Endothelial cell of umbilical vein (primary cell): ENCODE measurements around the gene SRSF6. TPM values are rescaled to one million over a fixed set of nuclear protein-coding genes. Genes with fewer than 3 reads are reported as not detected.

Experiments used
- BruUV-seq: library from RNA; stranded (reverse); fragments of 400-500 nt; replicated peaks from 2 replicates; lab custom pipeline; 2021; lab: Mats Ljungman, UMichigan
- CTCF ChIA-PET: fragments of 300-600, 350-600 bp; sonication (Branson Sonifier 250); formaldehyde crosslinking; loops from one replicate; lab custom pipeline; 2021; ENCODE audit warnings: antibody characterized with exemption, inconsistent platforms; lab: Charles Lee
- POLR2A ChIA-PET: fragments of 300-600, 350-600 bp; sonication (Branson Sonifier 250); formaldehyde crosslinking; loops from one replicate; lab custom pipeline; 2021; ENCODE audit warnings: antibody characterized with exemption, inconsistent platforms; lab: Charles Lee
- DNase-seq: peaks from one replicate; pipeline ENCODE4 v3.0.0-alpha.2; 2011; ENCODE audit warnings: low read depth, low spot score
- FAIRE-seq: peaks from 2 replicates; lab custom pipeline; 2011; peaks lifted over from hg19 to GRCh38; lab: Jason Lieb, UNC
- H2AFZ ChIP-seq: 2 replicates; pipeline ENCODE4 v1.6.0; 2012; ENCODE audit warnings: low read depth, low read length, control low read depth, inconsistent platforms
- H3K27ac ChIP-seq: 2 replicates; pipeline ENCODE4 v1.5.1; 2011; ENCODE audit warnings: low read depth, mild to moderate bottlenecking, control low read depth, low read length, moderate library complexity; ENCODE audit not compliant: insufficient read depth
- H3K27me3 ChIP-seq, 2 experiments: 2 replicates each; pipeline versions ENCODE4 v1.6.0 to v1.6.1; 2011; ENCODE audit warnings: low read length in 2 of 2, mixed read lengths in 1 of 2; ENCODE audit not compliant: control insufficient read depth in 2 of 2, insufficient read depth in 2 of 2
- H3K36me3 ChIP-seq, 2 experiments: 2 replicates in 1 of 2; 3 replicates in 1 of 2; pipeline ENCODE4 v1.5.1; 2011; ENCODE audit warnings: low read length in 2 of 2, mild to moderate bottlenecking in 1 of 2, moderate library complexity in 1 of 2; ENCODE audit not compliant: control insufficient read depth in 2 of 2, insufficient read depth in 2 of 2; ENCODE audit errors: extremely low read depth in 1 of 2
- H3K4me1 ChIP-seq: 3 replicates; pipeline ENCODE4 v1.5.1; 2011; ENCODE audit warnings: mild to moderate bottlenecking, low read length; ENCODE audit not compliant: control insufficient read depth, insufficient read depth; ENCODE audit errors: extremely low read depth
- H3K4me2 ChIP-seq: 2 replicates; pipeline ENCODE4 v1.6.1; 2011; ENCODE audit warnings: low read length, control low read depth, mixed read lengths; ENCODE audit not compliant: insufficient read depth
- H3K4me3 ChIP-seq, 3 experiments: fragments of 200-600 bp in 1 of 3; sonication (generic), shearing (Covaris generic) in 1 of 3; replicated peaks in 1 of 3; 2 replicates each; pipeline ENCODE4 v1.5.1; 2011 to 2016; ENCODE audit warnings: control low read depth in 3 of 3, low read length in 3 of 3, mild to moderate bottlenecking in 2 of 3, inconsistent platforms in 1 of 3, low read depth in 1 of 3, moderate library complexity in 1 of 3; ENCODE audit not compliant: insufficient read depth in 1 of 3
- H3K79me2 ChIP-seq: 2 replicates; pipeline ENCODE4 v1.6.0; 2012; ENCODE audit warnings: low read length, inconsistent platforms; ENCODE audit not compliant: control insufficient read depth, insufficient read depth
- H3K9ac ChIP-seq: replicated peaks from 2 replicates; pipeline ENCODE3; 2011; ENCODE audit warnings: low read length, control low read depth; ENCODE audit not compliant: insufficient read depth; ENCODE audit errors: extremely low read depth
- H3K9me1 ChIP-seq: replicated peaks from 3 replicates; pipeline ENCODE4 v1.6.0; 2011; ENCODE audit warnings: mild to moderate bottlenecking, low read length; ENCODE audit not compliant: control insufficient read depth, insufficient read depth; ENCODE audit errors: extremely low read depth
- H3K9me3 ChIP-seq: replicated peaks from 2 replicates; pipeline ENCODE4 v1.5.1; 2012; ENCODE audit warnings: low read length, inconsistent platforms; ENCODE audit not compliant: control insufficient read depth, insufficient read depth
- H4K20me1 ChIP-seq: replicated peaks from 2 replicates; pipeline ENCODE3; 2011; ENCODE audit warnings: mild to moderate bottlenecking, low read length; ENCODE audit not compliant: control insufficient read depth, insufficient read depth; ENCODE audit errors: extremely low read depth
- EZH2 ChIP-seq: IDR thresholded peaks from 2 replicates; pipeline ENCODE4 v1.6.1; 2012; ENCODE audit warnings: borderline replicate concordance, low read depth, mild to moderate bottlenecking, moderate library complexity, low read length, inconsistent platforms; ENCODE audit not compliant: severe bottlenecking
- FOS ChIP-seq: IDR thresholded peaks from 2 replicates; pipeline ENCODE4 v1.6.1; 2011; ENCODE audit warnings: mild to moderate bottlenecking, low read length, moderate library complexity, borderline replicate concordance; ENCODE audit not compliant: insufficient read depth
- GATA2 ChIP-seq: IDR thresholded peaks from 2 replicates; pipeline ENCODE4 v1.7.0; 2011; ENCODE audit warnings: low read depth, mild to moderate bottlenecking, moderate library complexity, mixed read lengths, low read length; ENCODE audit not compliant: insufficient read length, insufficient read depth
- JUN ChIP-seq: IDR thresholded peaks from 2 replicates; pipeline ENCODE4 v1.6.1; 2011; ENCODE audit warnings: borderline replicate concordance, low read depth; ENCODE audit not compliant: insufficient read length, insufficient read depth
- MYC ChIP-seq: IDR thresholded peaks from one replicate; pipeline ENCODE4 v1.6.1; 2011; ENCODE audit warnings: mild to moderate bottlenecking, low read depth, low read length
- POLR2A ChIP-seq: IDR thresholded peaks from 2 replicates; pipeline ENCODE4 v1.6.1; 2012; ENCODE audit warnings: low read depth, mild to moderate bottlenecking, control low read depth, low read length
- POLR2AphosphoS5 ChIP-seq: IDR thresholded peaks from 2 replicates; pipeline ENCODE4 v1.6.1; 2012; ENCODE audit warnings: low read depth, mild to moderate bottlenecking, control low read depth, low read length, moderate library complexity; ENCODE audit not compliant: insufficient read depth
- dilution Hi-C: fragments of 300-500 bp; cut with MboI; formaldehyde crosslinking; loops from one replicate; pipeline ENCODE4 v1.15.0; 2019; ENCODE audit warnings: low sequenced_read_pairs; ENCODE audit not compliant: extremely low pct_ligation_motif_present
- intact Hi-C: fragments of 100-400 bp; cut with micrococcal nuclease; formaldehyde crosslinking; loops from one replicate; pipeline ENCODE4 v1.10.0; 2022
- polyA plus RNA-seq, 4 experiments: library from polyadenylated mRNA; depleted of rRNA in 3 of 4; stranded (reverse) in 3 of 4; unstranded in 1 of 4; fragments of >200 nt; gene quantifications; 2 replicates each; pipeline versions ENCODE4 v1.2.1 to v1.2.3, GENCODE V29; 2011 to 2012; ENCODE audit warnings: missing spikeins in 1 of 4
- total RNA-seq: library from RNA; stranded (reverse); gene quantifications from 2 replicates; pipeline ENCODE4 v1.2.3, GENCODE V29; 2021
- TF ChIP-seq, protein P1 (sequence below), 2 donors: IDR thresholded peaks; 1 replicate in 1 of 2; 2 replicates in 1 of 2; pipeline ENCODE4 v1.5.1; 2011; ENCODE audit warnings: low read length in 2 of 2, mild to moderate bottlenecking in 2 of 2, moderate library complexity in 2 of 2, control low read depth in 1 of 2, inconsistent platforms in 1 of 2, low read depth in 1 of 2; ENCODE audit not compliant: insufficient read depth in 1 of 2; ENCODE audit errors: extremely low read depth in 1 of 2
- TF ChIP-seq, protein P2 (sequence below): IDR thresholded peaks from 2 replicates; pipeline ENCODE4 v1.6.1; 2011; ENCODE audit not compliant: insufficient read depth, insufficient read length

The SRSF6 gene
- total and polyA plus RNA-seq, 2 donors (not counting 3 experiments of a cell fraction or from before 2014, with no cell fraction given) = 61.9 to 157 TPM

DNA sequence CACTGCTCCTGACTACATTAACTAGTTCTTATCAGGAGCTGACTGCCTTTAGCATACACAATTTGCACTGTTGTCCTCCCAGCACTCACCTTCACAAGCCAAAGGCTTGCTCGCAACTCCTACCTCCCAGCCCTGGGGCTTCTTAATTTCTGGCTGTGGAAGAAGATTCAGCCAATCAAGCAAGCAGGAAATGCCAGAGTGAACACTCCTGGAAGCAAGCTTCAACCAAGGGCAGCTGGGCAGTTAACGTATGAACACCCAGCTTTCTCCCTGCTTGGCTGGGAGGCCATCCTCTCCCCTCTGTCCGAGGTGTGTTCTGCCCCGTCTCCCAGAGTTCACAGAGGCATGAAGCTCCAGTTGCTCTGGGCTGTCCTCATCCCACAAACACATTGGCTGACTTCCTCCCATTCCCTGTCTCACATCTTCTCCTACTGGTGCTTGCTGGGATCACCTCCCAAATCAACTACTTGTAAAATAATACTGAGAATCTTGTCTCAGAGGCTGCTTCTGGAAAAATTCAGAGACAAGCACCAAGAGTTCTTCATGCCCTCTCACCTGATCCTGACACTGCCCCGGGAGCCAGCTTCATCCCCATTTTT, 15.3 kb upstream of the SRSF6 start:
- no peak overlapping the region for H3K4me3 ChIP-seq
- no peak overlapping the region for H2AFZ ChIP-seq
- no peak for FAIRE-seq
- no peak overlapping the region for H3K27ac ChIP-seq
- DNase-seq = no peak
- H3K79me2 ChIP-seq = no peaks in the 10 kb centered on the region
- ChIA-PET POLR2A (no interaction called here), CTCF (interaction anchor here (0.7 to 1.1 kb wide), 3 partner anchors 148 to 1703 kb away, joined by 3 to 4 read pairs (median 3); partner anchors contain the start of gene IFT52)
- H3K9me3 ChIP-seq = no peaks in the 10 kb centered on the region
- no peak overlapping the region for H3K9ac ChIP-seq
- no peaks in the 10 kb centered on the region for H3K27me3 ChIP-seq
- H3K4me1 ChIP-seq = no peaks in the 10 kb centered on the region
- TF ChIP-seq EZH2 = no peak
- no peak for TF ChIP-seq FOS
- TF ChIP-seq, protein P1, sequence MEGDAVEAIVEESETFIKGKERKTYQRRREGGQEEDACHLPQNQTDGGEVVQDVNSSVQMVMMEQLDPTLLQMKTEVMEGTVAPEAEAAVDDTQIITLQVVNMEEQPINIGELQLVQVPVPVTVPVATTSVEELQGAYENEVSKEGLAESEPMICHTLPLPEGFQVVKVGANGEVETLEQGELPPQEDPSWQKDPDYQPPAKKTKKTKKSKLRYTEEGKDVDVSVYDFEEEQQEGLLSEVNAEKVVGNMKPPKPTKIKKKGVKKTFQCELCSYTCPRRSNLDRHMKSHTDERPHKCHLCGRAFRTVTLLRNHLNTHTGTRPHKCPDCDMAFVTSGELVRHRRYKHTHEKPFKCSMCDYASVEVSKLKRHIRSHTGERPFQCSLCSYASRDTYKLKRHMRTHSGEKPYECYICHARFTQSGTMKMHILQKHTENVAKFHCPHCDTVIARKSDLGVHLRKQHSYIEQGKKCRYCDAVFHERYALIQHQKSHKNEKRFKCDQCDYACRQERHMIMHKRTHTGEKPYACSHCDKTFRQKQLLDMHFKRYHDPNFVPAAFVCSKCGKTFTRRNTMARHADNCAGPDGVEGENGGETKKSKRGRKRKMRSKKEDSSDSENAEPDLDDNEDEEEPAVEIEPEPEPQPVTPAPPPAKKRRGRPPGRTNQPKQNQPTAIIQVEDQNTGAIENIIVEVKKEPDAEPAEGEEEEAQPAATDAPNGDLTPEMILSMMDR (IDR thresholded peaks at IDR 0.05; ENCODE audit: extremely low read depth in 1 of 2, insufficient read depth in 1 of 2, low read depth in 1 of 2, low read length in 2 of 2) = no peak
- TF ChIP-seq POLR2A = no peak
- TF ChIP-seq POLR2AphosphoS5 = no peak
- no peak for TF ChIP-seq JUN
- TF ChIP-seq, protein P2, sequence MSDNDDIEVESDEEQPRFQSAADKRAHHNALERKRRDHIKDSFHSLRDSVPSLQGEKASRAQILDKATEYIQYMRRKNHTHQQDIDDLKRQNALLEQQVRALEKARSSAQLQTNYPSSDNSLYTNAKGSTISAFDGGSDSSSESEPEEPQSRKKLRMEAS = no peak
- no peak for TF ChIP-seq GATA2
- TF ChIP-seq MYC = no peak
- intact Hi-C loops (no loop called here), dilution Hi-C loops (no loop called here)
- no peak overlapping the region for H3K4me2 ChIP-seq
- H4K20me1 ChIP-seq = no peaks in the 10 kb centered on the region
- H3K36me3 ChIP-seq = no peaks in the 10 kb centered on the region
- H3K9me1 ChIP-seq = no peaks in the 10 kb centered on the region
- no TSS peak for BruUV-seq
